ENCODE measurements around the gene ZNF700. TPM values are rescaled to one million over a fixed set of nuclear protein-coding genes. Genes with fewer than 3 reads are reported as not detected.
A peak's percentile ranks its signal among the peaks of the same experiment; 100 is the strongest.
"Not testable (repeated sequence)": the region's sequence is repeated elsewhere in the genome, so short reads cannot be mapped to it uniquely, and the experiment has no call there.

Gene ZNF700
- total RNA-seq (10 to 100 TPM; 24.9 to 25.6 TPM), polyA plus RNA-seq (1 to 10 TPM; 3.2 to 5.6 TPM)

GRCh38 chr19:11924886-11925650 lies at the start of gene ZNF700:
Gene ZNF700, plus strand, starts transcription at chr19:11925107. Its CDS starts 104 bp downstream, at chr19:11925211.
- intact Hi-C loops (cut with micrococcal nuclease), result loop anchor here (1.0 to 10.0 kb wide), 5 partner anchors 38 to 190 kb away; partner anchors contain the start of genes ZNF69 and ZNF823
- Histone ChIP-seq H3K4me3 (ENCODE audit: low read length in 2 of 2) (peak within 1 kb of the TSS; percentile 99), H3K9me3 (ENCODE audit: control insufficient read depth in 1 of 2, low read length in 2 of 2) (no peaks in the 10 kb centered on the region), H3K27me3 (ENCODE audit: insufficient read depth, low read length) (no peaks in the 10 kb centered on the region), H3K36me3 (ENCODE audit: insufficient read depth, low read length) (no peaks in the 10 kb centered on the region), H3K27ac (ENCODE audit: low read depth, low read length) (peak within 1 kb of the TSS; percentile 87), H3K4me1 (ENCODE audit: insufficient read depth, low read length) (peaks cover 31% of the 10 kb centered on the region)
- Mint-ChIP-seq H3K27me3 (no peaks in the 10 kb centered on the region), H3K27ac (peak within 1 kb of the TSS; percentile 92 to 98 (median 96)), H3K9me3 (no peaks in the 10 kb centered on the region), H3K4me3 (peak within 1 kb of the TSS; percentile 93 to 98 (median 96)), H3K36me3 (peaks cover under 1 to 24% of the 10 kb centered on the region in 2 donors), H3K4me1 (peaks cover 26 to 58% (median 40%) of the 10 kb centered on the region in 4 donors)
- DNase-seq, result peak; percentile 86 to 95 (median 89)
- POLR2A ChIA-PET (ENCODE audit: partially characterized antibody), result interaction anchor here (0.9 to 5.4 kb wide), 13 partner anchors 9 to 757 kb away, joined by 3 to 95 read pairs (median 5); partner anchors contain the start of genes DHPS, ZNF136, ZNF20 and ZNF433
- CTCF ChIA-PET (ENCODE audit: partially characterized antibody), result interaction anchor here (1.2 to 4.7 kb wide), 19 partner anchors 11 to 258 kb away, joined by 3 to 177 read pairs (median 14); partner anchors contain the start of genes ZNF20, ZNF491, ZNF69 and ZNF763

DNA sequence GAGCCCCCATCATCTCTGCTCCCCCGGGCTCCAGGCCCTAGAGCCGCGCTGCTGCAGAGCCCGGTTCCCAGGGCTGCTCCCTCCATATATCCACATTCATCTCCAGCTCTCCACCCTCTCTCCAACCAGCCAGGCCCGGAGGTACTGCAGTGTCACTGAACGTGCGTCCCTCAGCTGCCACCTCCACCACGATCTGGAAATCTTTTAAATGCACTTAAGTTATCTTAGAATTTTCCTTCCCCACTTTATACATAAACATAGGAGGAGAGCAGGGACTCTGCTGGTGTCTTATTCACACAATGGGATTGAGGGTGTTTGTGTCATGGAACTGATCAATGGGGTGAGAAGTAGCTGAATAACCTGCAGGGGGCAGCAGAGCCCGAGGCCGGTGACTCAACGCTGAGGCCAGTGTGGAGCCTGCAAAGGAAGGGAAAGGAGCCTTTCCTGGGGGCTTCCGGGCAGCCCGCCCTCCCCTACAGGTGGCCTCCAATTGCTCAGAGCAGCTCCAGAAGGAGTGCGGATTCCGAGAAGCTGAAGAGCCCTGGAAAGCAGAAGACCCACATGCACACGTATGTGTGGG lies 45.1 kb upstream of the ZNF700 start:
- H3K27ac Mint-ChIP-seq, result peak overlapping the region in 2 of 7 donors; percentile 68 to 79
- CTCF ChIA-PET (ENCODE audit: partially characterized antibody), result interaction anchor here (0.8 to 9.4 kb wide), 13 partner anchors 9 to 264 kb away, joined by 3 to 94 read pairs (median 4); partner anchors contain the start of genes ZNF20, ZNF439, ZNF491 and ZNF700
- H3K36me3 Mint-ChIP-seq, result not testable (repeated sequence)

DNA sequence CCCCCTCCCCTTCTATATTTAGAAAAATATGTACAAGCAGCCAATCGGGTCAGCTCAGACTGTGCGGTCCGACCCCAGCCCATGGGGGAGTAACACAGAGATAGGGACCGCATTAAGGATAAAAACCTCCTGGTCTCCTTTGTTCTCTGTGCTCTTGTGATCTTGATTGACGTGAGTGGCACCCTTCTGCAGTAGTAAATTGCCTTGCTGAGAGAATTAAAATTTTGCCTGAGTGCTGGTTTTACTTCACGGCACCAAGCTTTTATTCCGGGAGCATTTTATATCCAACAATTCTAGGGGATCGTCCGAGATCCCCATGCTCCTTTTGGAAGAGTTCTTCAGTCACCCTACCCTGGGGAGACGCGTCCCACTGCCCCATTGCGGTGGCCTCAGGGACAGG lies 44.3 kb upstream of the ZNF700 start:
- intact Hi-C loops (cut with micrococcal nuclease), result loop anchor here (2.0 kb wide), 3 partner anchors 42 to 178 kb away; partner anchors contain the start of gene ZNF491
- no peak overlapping the region for H3K4me3 ChIP-seq (ENCODE audit: low read length in 2 of 2)
- no peak overlapping the region for H3K27ac ChIP-seq (ENCODE audit: low read depth, low read length)
- CTCF ChIA-PET (ENCODE audit: partially characterized antibody), result interaction anchor here (0.9 to 9.4 kb wide), 11 partner anchors 10 to 260 kb away, joined by 3 to 94 read pairs (median 5); partner anchors contain the start of genes ZNF20, ZNF491 and ZNF700
- H3K9me3 Mint-ChIP-seq, result peaks cover 0 to 3% (median 0%) of the 10 kb centered on the region in 8 donors
- POLR2A ChIA-PET (ENCODE audit: partially characterized antibody), result interaction anchor here (1.0 to 1.7 kb wide), 2 partner anchors 108 to 260 kb away, joined by 3 to 5 read pairs; partner anchors contain the start of gene ZNF20
- H3K27me3 Mint-ChIP-seq, result peaks cover 0 to 1% of the 10 kb centered on the region in 2 donors
- no peaks in the 10 kb centered on the region for H3K27me3 ChIP-seq (ENCODE audit: insufficient read depth, low read length)
- peaks cover 3% of the 10 kb centered on the region for H3K4me1 ChIP-seq (ENCODE audit: insufficient read depth, low read length)
- no peak overlapping the region for H3K27ac Mint-ChIP-seq
- no peaks in the 10 kb centered on the region for H3K36me3 ChIP-seq (ENCODE audit: insufficient read depth, low read length)
- no peak overlapping the region for H3K4me3 Mint-ChIP-seq
- H3K9me3 ChIP-seq (ENCODE audit: control insufficient read depth in 1 of 2, low read length in 2 of 2), result no peaks in the 10 kb centered on the region
- DNase-seq, result no peak
- H3K36me3 Mint-ChIP-seq, result no peaks in the 10 kb centered on the region
- peaks cover 0 to 2% (median under 1%) of the 10 kb centered on the region in 4 donors for H3K4me1 Mint-ChIP-seq

More for the DNA sequence above, 45.1 kb upstream of the ZNF700 start:
- POLR2A ChIA-PET (ENCODE audit: partially characterized antibody), result interaction anchor here (1.7 kb wide), 1 partner anchor 108 kb away, joined by 5 read pairs; no protein-coding TSS in a partner anchor
- intact Hi-C loops (cut with micrococcal nuclease), result loop anchor here (2.0 kb wide), 3 partner anchors 43 to 179 kb away; partner anchors contain the start of gene ZNF491
- not testable (repeated sequence) for H3K4me3 Mint-ChIP-seq; H3K4me1 ChIP-seq (ENCODE audit: insufficient read depth, low read length); H3K27ac ChIP-seq (ENCODE audit: low read depth, low read length); H3K36me3 ChIP-seq (ENCODE audit: insufficient read depth, low read length); H3K27me3 ChIP-seq (ENCODE audit: insufficient read depth, low read length); H3K27me3 Mint-ChIP-seq; H3K9me3 ChIP-seq (ENCODE audit: control insufficient read depth in 1 of 2, low read length in 2 of 2); H3K4me1 Mint-ChIP-seq; H3K9me3 Mint-ChIP-seq; H3K4me3 ChIP-seq (ENCODE audit: low read length in 2 of 2)
- peak in 4 of 5 donors; percentile 15 to 43 (median 26) for DNase-seq

DNA sequence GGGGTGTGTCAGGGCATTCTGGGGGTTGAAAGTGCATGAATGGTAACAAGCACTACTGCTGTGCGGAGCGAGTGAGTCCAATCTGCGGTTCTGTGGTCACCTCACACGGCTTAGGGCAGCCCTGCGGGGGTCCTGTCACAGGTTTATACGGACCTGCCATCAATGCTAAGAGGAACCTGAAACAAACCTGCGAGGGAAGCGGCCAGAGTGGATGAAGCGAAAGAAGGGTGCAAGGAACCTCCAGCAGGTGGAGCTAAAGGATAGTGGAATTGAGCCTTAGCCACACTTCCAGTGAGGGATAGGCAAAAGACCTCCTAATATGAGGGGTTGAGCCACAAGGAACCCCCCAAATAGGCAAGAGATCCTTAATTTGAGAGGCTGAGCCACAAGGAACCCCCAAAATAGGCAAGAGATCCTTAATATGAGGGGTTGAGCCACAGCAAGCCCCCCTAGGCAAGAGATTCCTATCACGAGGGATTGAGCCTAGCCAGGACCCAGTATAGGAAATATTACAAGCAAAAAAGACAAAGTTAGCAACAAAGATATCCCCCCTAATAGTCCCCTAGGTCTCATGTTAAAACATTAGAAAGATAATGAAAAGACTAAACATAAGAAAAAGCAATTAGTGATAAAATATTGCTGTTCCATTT lies 43.6 kb upstream of the ZNF700 start:
- H3K4me1 ChIP-seq (ENCODE audit: insufficient read depth, low read length), result peaks cover 3% of the 10 kb centered on the region
- H3K4me3 Mint-ChIP-seq, result peak overlapping the region in 1 of 8 donors; percentile 24
- H3K9me3 Mint-ChIP-seq, result peaks cover 0 to 4% (median 1%) of the 10 kb centered on the region in 8 donors
- no peaks in the 10 kb centered on the region for H3K9me3 ChIP-seq (ENCODE audit: control insufficient read depth in 1 of 2, low read length in 2 of 2)
- CTCF ChIA-PET (ENCODE audit: partially characterized antibody), result interaction anchor here (0.6 to 9.4 kb wide), 9 partner anchors 12 to 259 kb away, joined by 3 to 94 read pairs (median 5); partner anchors contain the start of genes ZNF20, ZNF491 and ZNF700
- no peaks in the 10 kb centered on the region for H3K36me3 Mint-ChIP-seq
- H3K27ac Mint-ChIP-seq, result no peak overlapping the region
- intact Hi-C loops (cut with micrococcal nuclease), result loop anchor here (1.0 to 2.0 kb wide), 7 partner anchors 42 to 260 kb away; partner anchors contain the start of genes ZNF440 and ZNF491
- H3K27me3 ChIP-seq (ENCODE audit: insufficient read depth, low read length), result no peaks in the 10 kb centered on the region
- no peak overlapping the region for H3K27ac ChIP-seq (ENCODE audit: low read depth, low read length)
- H3K4me3 ChIP-seq (ENCODE audit: low read length in 2 of 2), result no peak overlapping the region
- peaks cover 0 to 1% of the 10 kb centered on the region in 2 donors for H3K27me3 Mint-ChIP-seq
- peaks cover 0 to 2% (median under 1%) of the 10 kb centered on the region in 4 donors for H3K4me1 Mint-ChIP-seq
- H3K36me3 ChIP-seq (ENCODE audit: insufficient read depth, low read length), result no peaks in the 10 kb centered on the region
- POLR2A ChIA-PET (ENCODE audit: partially characterized antibody), result interaction anchor here (1.0 to 1.6 kb wide), 2 partner anchors 108 to 259 kb away, joined by 3 to 4 read pairs; partner anchors contain the start of gene ZNF20
- peak; percentile 52 to 67 (median 59) for DNase-seq

DNA sequence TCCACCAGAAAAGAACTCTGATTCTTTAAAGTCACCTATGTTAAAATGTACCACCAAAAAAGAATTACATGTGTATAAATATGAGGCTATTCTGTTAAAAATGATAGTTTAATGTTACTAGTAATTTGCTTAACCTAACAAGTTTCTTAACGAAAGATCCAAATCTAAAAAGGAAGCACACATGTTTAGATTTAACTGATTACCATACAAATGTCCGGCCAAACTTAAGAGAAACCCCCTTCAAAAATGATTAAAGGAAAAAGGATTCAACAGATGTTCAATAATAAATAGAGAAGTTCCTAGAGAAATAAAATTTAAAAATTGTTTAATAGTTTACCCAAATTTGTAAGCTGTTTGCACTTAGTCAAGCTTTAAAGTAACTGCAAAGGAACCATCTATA lies 42.3 kb upstream of the ZNF700 start:
- no peaks in the 10 kb centered on the region for H3K36me3 ChIP-seq (ENCODE audit: insufficient read depth, low read length)
- Mint-ChIP-seq H3K27ac (no peak overlapping the region), H3K4me3 (no peak overlapping the region), H3K9me3 (peaks cover 0 to 12% (median 3%) of the 10 kb centered on the region in 8 donors), H3K4me1 (peaks cover 4 to 8% (median 5%) of the 10 kb centered on the region in 4 donors), H3K27me3 (peaks cover 0 to 1% of the 10 kb centered on the region in 2 donors), H3K36me3 (no peaks in the 10 kb centered on the region)
- intact Hi-C loops (cut with micrococcal nuclease), result no loop called here
- H3K27ac ChIP-seq (ENCODE audit: low read depth, low read length), result no peak overlapping the region
- H3K4me3 ChIP-seq (ENCODE audit: low read length in 2 of 2), result no peak overlapping the region
- CTCF ChIA-PET (ENCODE audit: partially characterized antibody), result interaction anchor here (0.5 to 9.4 kb wide), 8 partner anchors 9 to 274 kb away, joined by 3 to 94 read pairs (median 9); partner anchors contain the start of genes ZNF20, ZNF491 and ZNF625
- POLR2A ChIA-PET (ENCODE audit: partially characterized antibody), result interaction anchor here (1.6 kb wide), 1 partner anchor 106 kb away, joined by 4 read pairs; no protein-coding TSS in a partner anchor
- no peaks in the 10 kb centered on the region for H3K9me3 ChIP-seq (ENCODE audit: control insufficient read depth in 1 of 2, low read length in 2 of 2)
- no peak for DNase-seq
- H3K27me3 ChIP-seq (ENCODE audit: insufficient read depth, low read length), result no peaks in the 10 kb centered on the region
- peaks cover 7% of the 10 kb centered on the region for H3K4me1 ChIP-seq (ENCODE audit: insufficient read depth, low read length)

DNA sequence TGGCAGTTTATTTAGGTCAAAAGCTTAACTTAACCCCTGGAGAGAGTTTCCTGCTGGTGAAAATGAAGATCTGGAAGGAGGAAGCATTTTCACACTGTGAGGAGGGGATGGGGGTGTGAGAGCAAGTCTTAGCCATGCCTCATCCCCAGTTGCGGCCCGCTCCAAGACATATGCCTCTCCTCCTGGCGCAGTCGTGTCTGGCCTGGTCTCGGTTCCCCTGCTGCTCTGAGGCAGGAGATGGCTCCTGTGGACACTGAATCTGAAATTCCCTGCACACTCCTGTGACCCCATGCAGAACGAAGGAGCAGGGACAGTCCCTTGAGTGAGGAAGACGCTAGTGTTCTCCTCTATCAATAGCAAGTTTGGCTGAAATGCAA lies 37.7 kb upstream of the ZNF700 start:
- H3K27ac ChIP-seq (ENCODE audit: low read depth, low read length), result peak overlapping the region; percentile 50
- no peaks in the 10 kb centered on the region for H3K36me3 ChIP-seq (ENCODE audit: insufficient read depth, low read length)
- peaks cover 14% of the 10 kb centered on the region for H3K4me1 ChIP-seq (ENCODE audit: insufficient read depth, low read length)
- intact Hi-C loops (cut with micrococcal nuclease), result loop anchor here (2.0 kb wide), 1 partner anchor 38 kb away; the partner anchor contains the start of gene ZNF700
- Mint-ChIP-seq H3K36me3 (peaks cover 0 to 1% of the 10 kb centered on the region in 2 donors), H3K27ac (peak overlapping the region in 6 of 7 donors; percentile 56 to 92 (median 88)), H3K4me3 (peak overlapping the region; percentile 91 to 94 (median 92)), H3K27me3 (no peaks in the 10 kb centered on the region), H3K4me1 (peaks cover 13 to 34% (median 19%) of the 10 kb centered on the region in 4 donors), H3K9me3 (peaks cover 0 to 9% (median 3%) of the 10 kb centered on the region in 8 donors)
- ChIA-PET POLR2A (ENCODE audit: partially characterized antibody) (interaction anchor here (0.7 to 1.2 kb wide), 3 partner anchors 37 to 100 kb away, joined by 3 to 6 read pairs (median 6); partner anchors contain the start of gene ZNF700), CTCF (ENCODE audit: partially characterized antibody) (interaction anchor here (1.5 to 2.5 kb wide), 2 partner anchors 37 to 102 kb away, joined by 6 to 8 read pairs; partner anchors contain the start of gene ZNF700)
- DNase-seq, result no peak
- no peaks in the 10 kb centered on the region for H3K27me3 ChIP-seq (ENCODE audit: insufficient read depth, low read length)
- H3K4me3 ChIP-seq (ENCODE audit: low read length in 2 of 2), result peak overlapping the region; percentile 57 to 62
- H3K9me3 ChIP-seq (ENCODE audit: control insufficient read depth in 1 of 2, low read length in 2 of 2), result no peaks in the 10 kb centered on the region
